Esophagus muscularis mucosa (tissue), 4 donors: ENCODE data around the gene AUTS2. TPM values are rescaled to one million over a fixed set of nuclear protein-coding genes. Genes with fewer than 3 reads are reported as not detected.

ENCODE experiments used
- DNase-seq: peaks from one replicate; pipeline ENCODE4 v3.0.0-alpha.2; 2017; ENCODE audit errors: extremely low spot score
- H3K27ac ChIP-seq, 4 donors: fragments of 200-600 bp; sonication (generic); replicated peaks in 1 of 4; 1 replicate in 3 of 4; 2 replicates in 1 of 4; pipeline ENCODE4 v1.5.1; 2016 to 2019; ENCODE audit warnings: mild to moderate bottlenecking in 1 of 4
- H3K27me3 ChIP-seq, 4 donors: fragments of 200-600 bp; sonication (generic); one replicate each; pipeline versions ENCODE4 v1.5.1 to v1.6.0; 2016 to 2019
- H3K36me3 ChIP-seq, 4 donors: fragments of 200-600 bp; sonication (generic); one replicate each; pipeline ENCODE4 v1.5.1; 2016 to 2019
- H3K4me1 ChIP-seq, 4 donors: fragments of 200-600 bp; sonication (generic); one replicate each; pipeline ENCODE4 v1.5.1; 2016 to 2019
- H3K4me3 ChIP-seq, 4 donors: fragments of 200-600 bp; sonication (generic); 1 replicate in 2 of 4; 2 replicates in 2 of 4; pipeline ENCODE4 v1.5.1; 2016 to 2019; ENCODE audit warnings: mild to moderate bottlenecking in 4 of 4, moderate library complexity in 1 of 4
- H3K9me3 ChIP-seq, 4 donors: fragments of 200-600 bp; sonication (generic); 1 replicate in 3 of 4; 2 replicates in 1 of 4; pipeline ENCODE4 v1.5.1; 2016 to 2019
- EP300 ChIP-seq: sonication (generic); formaldehyde crosslinking; IDR thresholded peaks from one replicate; pipeline ENCODE4 v1.6.1; 2017; ENCODE audit warnings: antibody characterized with exemption
- POLR2A ChIP-seq: fragments of 450-650 bp; IDR thresholded peaks from one replicate; pipeline ENCODE4 v1.6.1; 2017; ENCODE audit warnings: antibody characterized with exemption, moderate library complexity, mild to moderate bottlenecking, low read depth
- POLR2AphosphoS5 ChIP-seq, 2 donors: sonication (generic); formaldehyde crosslinking; IDR thresholded peaks; one replicate each; pipeline ENCODE4 v1.6.1; 2017; ENCODE audit warnings: antibody characterized with exemption in 2 of 2
- WGBS: methylation state at CpG from one replicate; pipeline ENCODE4 v1.1.5; 2018; 5-methylcytosine and 5-hydroxymethylcytosine counted together
- intact Hi-C: fragments of 100-400 bp; cut with DNase I; formaldehyde crosslinking; loops from one replicate; pipeline ENCODE4 v1.15.1; 2023
- total RNA-seq, 4 donors: library from RNA; depleted of rRNA; stranded (reverse); fragments of >200 nt; gene quantifications; one replicate each; pipeline versions ENCODE4 v1.1.0 to v1.2.1, GENCODE V29; 2016
- TF ChIP-seq, protein P1 (sequence below), 3 experiments: fragments of 200-600 bp in 2 of 3; fragments of 450-650 bp in 1 of 3; sonication (generic) in 2 of 3; IDR thresholded peaks; one replicate each; pipeline ENCODE4 v1.5.1; 2017 to 2019; ENCODE audit warnings: antibody characterized with exemption in 3 of 3, mild to moderate bottlenecking in 2 of 3, moderate library complexity in 1 of 3

AUTS2 gene
- total RNA-seq, 4 donors from 2014 or later = 18.5 to 44.9 (median 34.2) TPM

- 56% methylated on average over 7 of the region's 7 CpGs for WGBS
- Histone ChIP-seq H3K27me3 (no peaks in the 10 kb centered on the region), H3K9me3 (no peaks in the 10 kb centered on the region), H3K4me3 (no peak overlapping the region), H3K27ac (no peak overlapping the region), H3K4me1 (peaks cover 11 to 83% (median 52%) of the 10 kb centered on the region in 4 donors), H3K36me3 (no peaks in the 10 kb centered on the region)
- intact Hi-C loops = no loop called here
- peak; percentile 47 for DNase-seq
- no peak for TF ChIP-seq POLR2AphosphoS5 (IDR thresholded peaks at IDR 0.05)
- no peak for TF ChIP-seq EP300
- no peak for TF ChIP-seq POLR2A
- TF ChIP-seq, protein P1, sequence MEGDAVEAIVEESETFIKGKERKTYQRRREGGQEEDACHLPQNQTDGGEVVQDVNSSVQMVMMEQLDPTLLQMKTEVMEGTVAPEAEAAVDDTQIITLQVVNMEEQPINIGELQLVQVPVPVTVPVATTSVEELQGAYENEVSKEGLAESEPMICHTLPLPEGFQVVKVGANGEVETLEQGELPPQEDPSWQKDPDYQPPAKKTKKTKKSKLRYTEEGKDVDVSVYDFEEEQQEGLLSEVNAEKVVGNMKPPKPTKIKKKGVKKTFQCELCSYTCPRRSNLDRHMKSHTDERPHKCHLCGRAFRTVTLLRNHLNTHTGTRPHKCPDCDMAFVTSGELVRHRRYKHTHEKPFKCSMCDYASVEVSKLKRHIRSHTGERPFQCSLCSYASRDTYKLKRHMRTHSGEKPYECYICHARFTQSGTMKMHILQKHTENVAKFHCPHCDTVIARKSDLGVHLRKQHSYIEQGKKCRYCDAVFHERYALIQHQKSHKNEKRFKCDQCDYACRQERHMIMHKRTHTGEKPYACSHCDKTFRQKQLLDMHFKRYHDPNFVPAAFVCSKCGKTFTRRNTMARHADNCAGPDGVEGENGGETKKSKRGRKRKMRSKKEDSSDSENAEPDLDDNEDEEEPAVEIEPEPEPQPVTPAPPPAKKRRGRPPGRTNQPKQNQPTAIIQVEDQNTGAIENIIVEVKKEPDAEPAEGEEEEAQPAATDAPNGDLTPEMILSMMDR (IDR thresholded peaks at IDR 0.05) = no peak
These were observed 52.9 kb downstream of the AUTS2 start for GRCh38 chr7:69651101-69651590.

DNA sequence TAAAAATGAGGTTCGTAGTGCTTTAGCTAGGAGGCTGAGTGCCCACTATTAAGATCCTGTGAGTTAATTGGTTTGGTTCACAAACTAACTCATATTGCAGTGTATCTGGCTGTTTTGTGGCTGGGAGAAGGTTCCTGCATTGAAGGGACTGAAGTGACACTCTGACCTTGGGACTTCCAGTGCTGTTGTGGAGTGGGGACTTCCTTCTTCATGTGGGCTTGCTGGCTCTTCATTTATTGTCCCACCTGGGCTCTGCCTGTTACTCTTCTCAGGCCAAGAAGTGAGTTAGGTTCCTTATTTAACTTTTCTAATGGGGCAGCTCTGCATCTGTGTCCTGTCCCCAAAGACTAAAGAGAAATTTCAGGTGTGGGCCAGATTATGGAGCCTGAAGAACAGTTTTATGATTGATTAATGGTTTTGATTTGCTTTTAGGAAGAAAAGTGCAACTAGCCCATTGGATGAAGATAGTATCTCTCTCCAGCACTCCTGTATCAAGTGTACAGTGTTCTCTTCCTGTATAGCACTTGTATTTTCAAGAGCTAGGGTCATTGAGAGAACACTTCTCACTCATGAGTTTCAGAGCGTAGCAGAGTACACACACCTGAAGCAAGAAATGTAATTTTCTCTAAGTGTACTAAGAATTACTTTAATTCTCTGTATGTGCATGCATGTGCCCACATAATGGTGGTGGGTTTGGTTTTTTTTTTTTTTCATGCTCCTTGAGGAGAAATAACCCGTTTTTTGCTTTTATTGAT is 54.8 kb downstream of the AUTS2 start:
- no peak for TF ChIP-seq POLR2AphosphoS5 (IDR thresholded peaks at IDR 0.05)
- TF ChIP-seq EP300 = no peak
- no peak for TF ChIP-seq POLR2A
- TF ChIP-seq, protein P1 (IDR thresholded peaks at IDR 0.05) = no peak
- H3K27ac ChIP-seq = no peak overlapping the region
- intact Hi-C loops = no loop called here
- peaks cover 23 to 86% (median 66%) of the 10 kb centered on the region in 4 donors for H3K4me1 ChIP-seq
- H3K36me3 ChIP-seq = no peaks in the 10 kb centered on the region
- peak; percentile 64 for DNase-seq
- no peaks in the 10 kb centered on the region for H3K27me3 ChIP-seq
- H3K4me3 ChIP-seq = no peak overlapping the region
- no peaks in the 10 kb centered on the region for H3K9me3 ChIP-seq
- 96% methylated on average over 3 of the region's 3 CpGs for WGBS

GRCh38 chr7:69653806-69654205 is 55.5 kb downstream of the AUTS2 start:
- Histone ChIP-seq H3K36me3 (no peaks in the 10 kb centered on the region), H3K4me1 (peaks cover 24 to 88% (median 68%) of the 10 kb centered on the region in 4 donors), H3K4me3 (no peak overlapping the region), H3K9me3 (no peaks in the 10 kb centered on the region), H3K27me3 (no peaks in the 10 kb centered on the region), H3K27ac (no peak overlapping the region)
- DNase-seq = peak; percentile 80
- intact Hi-C loops = no loop called here
- no peak for TF ChIP-seq POLR2AphosphoS5 (IDR thresholded peaks at IDR 0.05)
- TF ChIP-seq, protein P1 (IDR thresholded peaks at IDR 0.05) = no peak
- no peak for TF ChIP-seq POLR2A
- no peak for TF ChIP-seq EP300
- WGBS = 89% methylated on average over 2 of the region's 2 CpGs

DNA sequence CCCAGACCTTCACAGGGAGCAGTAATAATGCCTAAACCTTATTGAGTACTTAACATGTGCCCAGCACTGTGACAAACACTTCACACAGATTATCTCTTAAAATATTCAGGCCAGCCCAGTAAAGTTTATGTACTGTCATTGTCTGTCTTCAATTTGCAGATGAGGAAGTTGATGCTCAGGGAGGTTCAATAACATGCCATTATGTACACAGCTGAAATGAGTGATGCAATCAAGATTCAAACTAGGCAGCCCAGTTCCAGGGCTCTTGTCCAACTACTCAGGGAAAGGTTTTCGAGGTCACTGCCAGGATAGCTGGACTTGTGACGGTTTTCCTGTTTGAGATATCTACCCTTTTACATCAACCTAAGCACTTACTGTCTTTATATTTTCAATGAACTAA is 56.1 kb downstream of the AUTS2 start:
- WGBS = 29% methylated on average over 2 of the region's 2 CpGs
- peak overlapping the region in 3 of 4 donors; percentile 31 to 58 (median 46) for H3K27ac ChIP-seq
- no peaks in the 10 kb centered on the region for H3K27me3 ChIP-seq
- peaks cover 28 to 86% (median 69%) of the 10 kb centered on the region in 4 donors for H3K4me1 ChIP-seq
- H3K4me3 ChIP-seq = no peak overlapping the region
- H3K36me3 ChIP-seq = no peaks in the 10 kb centered on the region
- no peaks in the 10 kb centered on the region for H3K9me3 ChIP-seq
- no peak for TF ChIP-seq EP300
- TF ChIP-seq, protein P1 (IDR thresholded peaks at IDR 0.05) = no peak
- TF ChIP-seq POLR2AphosphoS5 (IDR thresholded peaks at IDR 0.05) = no peak
- TF ChIP-seq POLR2A = no peak
- peak; percentile 80 for DNase-seq
- intact Hi-C loops = no loop called here
